HEK293 (cell line): Measurements from ENCODE around the gene ITGB4.

Experiments
- CTCF ChIA-PET: fragments of 350-600 bp; formaldehyde crosslinking; extraction: SDS; loops from one replicate; lab custom pipeline; 2021; ENCODE audit warnings: antibody characterized with exemption; lab: Yijun Ruan, JAX
- POLR2A ChIA-PET: fragments of 300-600 bp; formaldehyde crosslinking; extraction: SDS; loops from one replicate; lab custom pipeline; 2020; ENCODE audit warnings: antibody characterized with exemption, inconsistent platforms; lab: Yijun Ruan, JAX
- H3K27ac ChIP-seq: fragments of 200-500 bp; sonication (Bioruptor generic); 2 replicates; pipeline ENCODE4 v1.5.1; 2014; ENCODE audit warnings: low read depth, low read length, control low read depth, inconsistent platforms; ENCODE audit errors: extremely low read depth
- H3K36me3 ChIP-seq, 2 experiments: fragments of 200-500 bp in 1 of 2; sonication (Bioruptor generic) in 1 of 2; 1 replicate in 1 of 2; 2 replicates in 1 of 2; pipeline ENCODE4 v1.5.1; 2014 to 2017; ENCODE audit warnings: inconsistent platforms in 2 of 2, low read length in 2 of 2; ENCODE audit not compliant: control insufficient read depth in 2 of 2, insufficient read depth in 1 of 2
- H3K4me1 ChIP-seq: fragments of 200-500 bp; sonication (Bioruptor generic); 2 replicates; pipeline ENCODE4 v1.5.1; 2014; ENCODE audit warnings: mild to moderate bottlenecking, low read length, inconsistent platforms; ENCODE audit not compliant: control insufficient read depth, insufficient read depth
- H3K4me3 ChIP-seq: 2 replicates; pipeline ENCODE4 v1.5.1; 2011; ENCODE audit warnings: low read depth, mild to moderate bottlenecking, control low read depth, low read length, moderate library complexity
- H3K9me3 ChIP-seq: fragments of 200-500 bp; sonication (Bioruptor generic); 2 replicates; pipeline ENCODE4 v1.5.1; 2014; ENCODE audit warnings: low read depth, low read length, inconsistent platforms; ENCODE audit not compliant: control insufficient read depth, insufficient read depth
- EGR2 ChIP-seq: fragments of 450-650 bp; formaldehyde crosslinking; IDR thresholded peaks from 2 replicates; pipeline ENCODE4 v1.5.1; 2016; ENCODE audit warnings: low read depth, missing biosample characterization, missing genetic modification characterization
- MYNN ChIP-seq: fragments of 450-650 bp; formaldehyde crosslinking; IDR thresholded peaks from 2 replicates; pipeline ENCODE4 v1.5.1; 2016; ENCODE audit warnings: missing biosample characterization, missing genetic modification characterization, borderline replicate concordance
- OVOL3 ChIP-seq: fragments of 450-650 bp; formaldehyde crosslinking; IDR thresholded peaks from 2 replicates; pipeline ENCODE4 v1.5.1; 2016; ENCODE audit warnings: missing biosample characterization, missing genetic modification characterization
- WT1 ChIP-seq: fragments of 450-650 bp; formaldehyde crosslinking; IDR thresholded peaks from 2 replicates; pipeline ENCODE4 v1.5.1; 2016; ENCODE audit warnings: missing biosample characterization, missing genetic modification characterization
- YY1 ChIP-seq: fragments of 450-650 bp; formaldehyde crosslinking; IDR thresholded peaks from 2 replicates; pipeline ENCODE4 v1.5.1; 2018; ENCODE audit warnings: missing biosample characterization, missing genetic modification characterization
- ZNF239 ChIP-seq: fragments of 450-650 bp; formaldehyde crosslinking; IDR thresholded peaks from 2 replicates; pipeline ENCODE4 v1.5.1; 2016; ENCODE audit warnings: missing biosample characterization, missing genetic modification characterization
- ZNF248 ChIP-seq: fragments of 450-650 bp; formaldehyde crosslinking; IDR thresholded peaks from 2 replicates; pipeline ENCODE4 v1.5.1; 2017; ENCODE audit warnings: missing biosample characterization, missing genetic modification characterization
- ZNF274 ChIP-seq, 2 experiments: fragments of 200-500 bp in 1 of 2; fragments of 450-650 bp in 1 of 2; sonication (Bioruptor generic) in 1 of 2; formaldehyde crosslinking in 1 of 2; IDR thresholded peaks; 2 replicates each; pipeline versions ENCODE4 v1.5.1 to v1.6.1; 2014 to 2016; ENCODE audit warnings: borderline replicate concordance in 1 of 2, inconsistent platforms in 1 of 2, low read length in 1 of 2, missing biosample characterization in 1 of 2, missing genetic modification characterization in 1 of 2
- ZNF280D ChIP-seq: fragments of 450-650 bp; formaldehyde crosslinking; IDR thresholded peaks from 2 replicates; pipeline ENCODE4 v1.5.1; 2016; ENCODE audit warnings: missing biosample characterization, missing genetic modification characterization
- ZNF621 ChIP-seq: fragments of 450-650 bp; formaldehyde crosslinking; IDR thresholded peaks from 2 replicates; pipeline ENCODE4 v1.5.1; 2017; ENCODE audit warnings: missing biosample characterization, missing genetic modification characterization
- ZNF791 ChIP-seq: fragments of 450-650 bp; formaldehyde crosslinking; IDR thresholded peaks from 2 replicates; pipeline ENCODE4 v1.5.1; 2016; ENCODE audit warnings: missing biosample characterization, missing genetic modification characterization
- ZNF843 ChIP-seq: fragments of 450-650 bp; formaldehyde crosslinking; IDR thresholded peaks from 2 replicates; pipeline ENCODE4 v1.5.1; 2016; ENCODE audit warnings: missing biosample characterization, missing genetic modification characterization
- TF ChIP-seq, protein P1 (sequence below): fragments of 450-650 bp; formaldehyde crosslinking; IDR thresholded peaks from 2 replicates; pipeline ENCODE4 v1.5.1; 2016; ENCODE audit warnings: missing biosample characterization, missing genetic modification characterization
- TF ChIP-seq, protein P2 (sequence below): fragments of 450-650 bp; formaldehyde crosslinking; IDR thresholded peaks from 2 replicates; pipeline ENCODE4 v1.5.1; 2016; ENCODE audit warnings: missing biosample characterization, missing genetic modification characterization
- TF ChIP-seq, protein P3 (sequence below): sonication (generic); formaldehyde crosslinking; IDR thresholded peaks from 2 replicates; pipeline ENCODE4 v1.8.1; 2022; ENCODE audit warnings: mild to moderate bottlenecking, moderate library complexity, missing genetic modification reagents

Gene ITGB4

GRCh38 chr17:75725504-75725903 is 4.2 kb downstream of the ITGB4 start (continued):
- no peak for TF ChIP-seq ZNF843 (tag by site-specific recombination)
- TF ChIP-seq ZNF621 (tag by site-specific recombination) = no peak
- TF ChIP-seq ZNF274 (IDR thresholded peaks at IDR 0.05; ENCODE audit: low read length) = no peak
- TF ChIP-seq ZNF274 (tag by site-specific recombination; IDR thresholded peaks at IDR 0.05; ENCODE audit: borderline replicate concordance) = no peak
- TF ChIP-seq WT1 (tag by site-specific recombination) = no peak
- no peak for TF ChIP-seq ZNF791
- TF ChIP-seq ZNF239 (tag by site-specific recombination) = no peak

GRCh38 chr17:75727391-75727790 is 6.1 kb downstream of the ITGB4 start:
- no peaks in the 10 kb centered on the region for H3K36me3 ChIP-seq
- H3K4me1 ChIP-seq = no peaks in the 10 kb centered on the region; the same call in 1 of the 2 replicates
- TF ChIP-seq EGR2 (tag by site-specific recombination) (no peak), OVOL3 (tag by site-specific recombination) (no peak), ZNF274 (IDR thresholded peaks at IDR 0.05; ENCODE audit: low read length) (no peak), ZNF274 (tag by site-specific recombination; IDR thresholded peaks at IDR 0.05; ENCODE audit: borderline replicate concordance) (no peak), YY1 (no peak), ZNF280D (tag by site-specific recombination) (no peak), ZNF248 (tag by site-specific recombination) (no peak), MYNN (no peak)
- TF ChIP-seq, protein P1, sequence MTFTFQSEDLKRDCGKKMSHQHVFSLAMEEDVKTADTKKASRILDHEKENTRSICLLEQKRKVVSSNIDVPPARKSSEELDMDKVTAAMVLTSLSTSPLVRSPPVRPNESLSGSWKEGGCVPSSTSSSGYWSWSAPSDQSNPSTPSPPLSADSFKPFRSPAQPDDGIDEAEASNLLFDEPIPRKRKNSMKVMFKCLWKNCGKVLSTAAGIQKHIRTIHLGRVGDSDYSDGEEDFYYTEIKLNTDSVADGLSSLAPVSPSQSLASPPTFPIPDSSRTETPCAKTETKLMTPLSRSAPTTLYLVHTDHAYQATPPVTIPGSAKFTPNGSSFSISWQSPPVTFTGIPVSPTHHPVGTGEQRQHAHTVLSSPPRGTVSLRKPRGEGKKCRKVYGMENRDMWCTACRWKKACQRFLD (tag by site-specific recombination) = no peak
- TF ChIP-seq, protein P2, sequence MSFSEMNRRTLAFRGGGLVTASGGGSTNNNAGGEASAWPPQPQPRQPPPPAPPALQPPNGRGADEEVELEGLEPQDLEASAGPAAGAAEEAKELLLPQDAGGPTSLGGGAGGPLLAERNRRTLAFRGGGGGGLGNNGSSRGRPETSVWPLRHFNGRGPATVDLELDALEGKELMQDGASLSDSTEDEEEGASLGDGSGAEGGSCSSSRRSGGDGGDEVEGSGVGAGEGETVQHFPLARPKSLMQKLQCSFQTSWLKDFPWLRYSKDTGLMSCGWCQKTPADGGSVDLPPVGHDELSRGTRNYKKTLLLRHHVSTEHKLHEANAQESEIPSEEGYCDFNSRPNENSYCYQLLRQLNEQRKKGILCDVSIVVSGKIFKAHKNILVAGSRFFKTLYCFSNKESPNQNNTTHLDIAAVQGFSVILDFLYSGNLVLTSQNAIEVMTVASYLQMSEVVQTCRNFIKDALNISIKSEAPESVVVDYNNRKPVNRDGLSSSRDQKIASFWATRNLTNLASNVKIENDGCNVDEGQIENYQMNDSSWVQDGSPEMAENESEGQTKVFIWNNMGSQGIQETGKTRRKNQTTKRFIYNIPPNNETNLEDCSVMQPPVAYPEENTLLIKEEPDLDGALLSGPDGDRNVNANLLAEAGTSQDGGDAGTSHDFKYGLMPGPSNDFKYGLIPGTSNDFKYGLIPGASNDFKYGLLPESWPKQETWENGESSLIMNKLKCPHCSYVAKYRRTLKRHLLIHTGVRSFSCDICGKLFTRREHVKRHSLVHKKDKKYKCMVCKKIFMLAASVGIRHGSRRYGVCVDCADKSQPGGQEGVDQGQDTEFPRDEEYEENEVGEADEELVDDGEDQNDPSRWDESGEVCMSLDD (tag by site-specific recombination) = no peak
- TF ChIP-seq, protein P3, sequence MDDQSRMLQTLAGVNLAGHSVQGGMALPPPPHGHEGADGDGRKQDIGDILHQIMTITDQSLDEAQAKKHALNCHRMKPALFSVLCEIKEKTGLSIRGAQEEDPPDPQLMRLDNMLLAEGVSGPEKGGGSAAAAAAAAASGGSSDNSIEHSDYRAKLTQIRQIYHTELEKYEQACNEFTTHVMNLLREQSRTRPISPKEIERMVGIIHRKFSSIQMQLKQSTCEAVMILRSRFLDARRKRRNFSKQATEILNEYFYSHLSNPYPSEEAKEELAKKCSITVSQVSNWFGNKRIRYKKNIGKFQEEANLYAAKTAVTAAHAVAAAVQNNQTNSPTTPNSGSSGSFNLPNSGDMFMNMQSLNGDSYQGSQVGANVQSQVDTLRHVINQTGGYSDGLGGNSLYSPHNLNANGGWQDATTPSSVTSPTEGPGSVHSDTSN (CRISPR knock-in tag) = no peak
- H3K9me3 ChIP-seq = no peaks in the 10 kb centered on the region
- ChIA-PET CTCF (interaction anchor here (0.6 to 8.4 kb wide), 6 partner anchors 10 to 690 kb away, joined by 3 to 51 read pairs (median 3); partner anchors contain the start of gene SMIM5), POLR2A (interaction anchor here (0.6 kb wide), 1 partner anchor 215 kb away, joined by 3 read pairs; no protein-coding TSS in a partner anchor)
- no peak overlapping the region for H3K4me3 ChIP-seq
- no peak overlapping the region for H3K27ac ChIP-seq
